Prostate gland (tissue), 2 donors: ENCODE measurements around the gene CNTRL.

Experiments used
- CTCF ChIP-seq, 4 experiments: fragments of 200-600 bp in 2 of 4; fragments of 450-650 bp in 2 of 4; sonication (generic) in 2 of 4; IDR thresholded peaks; 1 replicate in 3 of 4; 2 replicates in 1 of 4; pipeline ENCODE4 v1.5.1; 2016 to 2019; ENCODE audit warnings: antibody characterized with exemption in 4 of 4, mild to moderate bottlenecking in 2 of 4, moderate library complexity in 2 of 4
- POLR2A ChIP-seq: fragments of 450-650 bp; IDR thresholded peaks from one replicate; pipeline ENCODE4 v1.6.1; 2016; ENCODE audit warnings: antibody characterized with exemption, mild to moderate bottlenecking

DNA sequence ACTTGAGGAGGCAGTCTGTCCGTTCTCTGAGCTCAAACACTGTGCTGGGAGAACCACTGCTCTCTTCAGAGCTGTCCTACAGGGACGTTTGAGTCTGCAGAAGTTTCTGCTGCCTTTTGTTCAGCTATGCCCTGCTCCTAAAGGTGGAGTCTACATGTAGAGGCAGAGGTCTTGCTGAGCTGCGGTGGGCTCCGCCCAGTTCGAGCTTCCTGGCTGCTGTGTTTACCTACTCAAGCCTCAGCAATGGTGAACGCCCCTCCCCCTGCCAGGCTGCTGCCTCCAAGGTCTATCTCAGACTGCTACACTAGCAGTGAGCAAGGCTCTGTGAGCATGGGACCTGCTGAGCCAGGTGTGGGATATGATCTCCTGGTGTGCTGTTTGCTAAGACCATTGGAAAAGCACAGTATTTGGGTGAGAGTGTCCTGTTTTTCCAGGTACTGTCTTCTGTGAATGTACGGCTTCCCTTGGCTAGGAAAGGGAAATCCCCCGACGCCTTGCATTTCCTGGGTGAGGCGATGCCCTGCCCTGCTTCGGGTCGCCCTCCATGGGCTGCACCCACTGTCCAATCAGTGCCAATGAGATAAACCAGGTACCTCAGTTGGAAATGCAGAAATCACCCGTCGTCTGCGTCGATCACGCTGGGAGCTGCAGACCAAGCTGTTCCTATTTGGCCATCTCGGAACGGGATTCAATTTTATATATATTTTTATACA, 58.5 kb downstream of the CNTRL start:
- TF ChIP-seq POLR2A = no peak
- no peak for TF ChIP-seq CTCF (IDR thresholded peaks at IDR 0.05)
